Loucy (cell line): ENCODE data around the gene MT1B.

ENCODE experiments used
- H2AFZ ChIP-seq: fragments of 200-600 bp; sonication (generic); 2 replicates; pipeline ENCODE4 v1.6.0; 2016; ENCODE audit warnings: antibody characterized with exemption, mild to moderate bottlenecking, low read length, moderate library complexity
- H3F3A ChIP-seq: fragments of 200-600 bp; 2 replicates; pipeline ENCODE4 v1.6.0; 2016; ENCODE audit warnings: antibody characterized with exemption, low read depth, mild to moderate bottlenecking
- H3K27me3 ChIP-seq: fragments of 200-600 bp; sonication (generic); 2 replicates; pipeline ENCODE4 v1.6.1; 2014; ENCODE audit warnings: low read length, mild to moderate bottlenecking; ENCODE audit not compliant: insufficient read depth, poor library complexity, severe bottlenecking
- H3K36me3 ChIP-seq: fragments of 200-600 bp; sonication (generic); 2 replicates; pipeline ENCODE4 v1.6.1; 2016; ENCODE audit warnings: low read length; ENCODE audit not compliant: insufficient read depth
- H3K4me1 ChIP-seq: fragments of 200-600 bp; sonication (generic); 2 replicates; pipeline ENCODE4 v1.5.1; 2014; ENCODE audit warnings: low read length, mild to moderate bottlenecking; ENCODE audit not compliant: insufficient read depth, poor library complexity, severe bottlenecking
- H3K4me2 ChIP-seq: fragments of 200-600 bp; sonication (generic); 2 replicates; pipeline ENCODE4 v1.6.0; 2014; ENCODE audit warnings: antibody characterized with exemption, low read length, low read depth, mild to moderate bottlenecking; ENCODE audit not compliant: poor library complexity, severe bottlenecking
- H3K4me3 ChIP-seq: fragments of 200-600 bp; sonication (generic); 2 replicates; pipeline ENCODE4 v1.5.1; 2014; ENCODE audit warnings: low read length, mild to moderate bottlenecking, mixed read lengths; ENCODE audit not compliant: poor library complexity, severe bottlenecking
- H3K79me2 ChIP-seq: fragments of 200-600 bp; sonication (generic); 2 replicates; pipeline ENCODE4 v1.6.1; 2014; ENCODE audit warnings: low read length; ENCODE audit not compliant: insufficient read depth
- H3K9ac ChIP-seq: fragments of 200-600 bp; sonication (generic); 2 replicates; pipeline ENCODE4 v1.6.0; 2014; ENCODE audit warnings: mild to moderate bottlenecking, low read depth, low read length, moderate library complexity; ENCODE audit not compliant: poor library complexity, severe bottlenecking
- H3K9me2 ChIP-seq: fragments of 200-600 bp; sonication (generic); replicated peaks from 2 replicates; pipeline ENCODE4 v1.6.1; 2016; ENCODE audit warnings: low read depth, low read length, mixed read lengths
- H3K9me3 ChIP-seq: fragments of 200-600 bp; sonication (generic); 2 replicates; pipeline ENCODE4 v1.6.1; 2014; ENCODE audit warnings: mild to moderate bottlenecking, antibody characterized with exemption, low read length, low read depth; ENCODE audit not compliant: insufficient read depth
- H4K20me1 ChIP-seq: fragments of 200-600 bp; sonication (generic); 2 replicates; pipeline ENCODE4 v1.6.0; 2014; ENCODE audit warnings: antibody characterized with exemption, low read length, mild to moderate bottlenecking; ENCODE audit not compliant: insufficient read depth, poor library complexity, severe bottlenecking
- CTCF ChIP-seq: fragments of 200-600 bp; sonication (generic); conservative IDR thresholded peaks from 2 replicates; pipeline ENCODE4 v1.5.1; 2014; ENCODE audit warnings: mild to moderate bottlenecking, antibody characterized with exemption, low read length
- EZH2phosphoT487 ChIP-seq: fragments of 200-600 bp; IDR thresholded peaks from 2 replicates; pipeline ENCODE4 v1.6.1; 2018; ENCODE audit warnings: antibody characterized with exemption, mild to moderate bottlenecking, moderate library complexity, borderline replicate concordance

Gene MT1B

GRCh38 chr16:56623637-56624036 lies 28.0 kb upstream of the MT1B start:
- Histone ChIP-seq H3K36me3 (no peaks in the 10 kb centered on the region), H3K79me2 (no peaks in the 10 kb centered on the region), H3K4me3 (no peak overlapping the region), H3F3A (no peaks in the 10 kb centered on the region), H4K20me1 (no peaks in the 10 kb centered on the region), H3K9me2 (no peaks in the 10 kb centered on the region), H3K4me1 (no peaks in the 10 kb centered on the region), H2AFZ (no peak overlapping the region), H3K9me3 (no peaks in the 10 kb centered on the region), H3K4me2 (no peak overlapping the region), H3K9ac (no peak overlapping the region), H3K27me3 (no peaks in the 10 kb centered on the region)
- no peak for TF ChIP-seq CTCF
- TF ChIP-seq EZH2phosphoT487, result no peak

GRCh38 chr16:56625140-56625942 lies 26.3 kb upstream of the MT1B start, which contains the start of gene MT1E:
Gene MT1E (plus strand): TSS chr16:56625781. CDS start chr16:56625852, 71 bp downstream.
- H3K79me2 ChIP-seq, result no peaks in the 10 kb centered on the region
- H3K4me2 ChIP-seq, result no peak within 1 kb of the TSS
- no peak for TF ChIP-seq EZH2phosphoT487
- no peak for TF ChIP-seq CTCF
- no peaks in the 10 kb centered on the region for H3K9me3 ChIP-seq
- no peaks in the 10 kb centered on the region for H3K27me3 ChIP-seq
- H3K9ac ChIP-seq, result no peak within 1 kb of the TSS
- H3K9me2 ChIP-seq, result no peaks in the 10 kb centered on the region
- H3F3A ChIP-seq, result no peaks in the 10 kb centered on the region
- no peaks in the 10 kb centered on the region for H4K20me1 ChIP-seq
- no peak within 1 kb of the TSS for H3K4me3 ChIP-seq
- no peak within 1 kb of the TSS for H2AFZ ChIP-seq
- H3K36me3 ChIP-seq, result no peaks in the 10 kb centered on the region
- H3K4me1 ChIP-seq, result no peaks in the 10 kb centered on the region

GRCh38 chr16:56625943-56626654 lies 25.6 kb upstream of the MT1B start:
- Histone ChIP-seq H3K27me3 (no peaks in the 10 kb centered on the region), H3K9me2 (no peaks in the 10 kb centered on the region), H3K4me1 (no peaks in the 10 kb centered on the region), H3K36me3 (no peaks in the 10 kb centered on the region), H3K4me3 (no peak overlapping the region), H4K20me1 (no peaks in the 10 kb centered on the region), H3K9ac (no peak overlapping the region), H3F3A (no peaks in the 10 kb centered on the region), H3K79me2 (no peaks in the 10 kb centered on the region), H3K4me2 (no peak overlapping the region), H3K9me3 (no peaks in the 10 kb centered on the region), H2AFZ (no peak overlapping the region)
- TF ChIP-seq EZH2phosphoT487 (no peak), CTCF (no peak)
